ENCODE measurements around the gene ZNF823. TPM values are rescaled to one million over a fixed set of nuclear protein-coding genes. Genes with fewer than 3 reads are reported as not detected.

ZNF823 gene
- total and polyA plus RNA-seq, 2 of the 13 experiments (the other 11 are each of a cell fraction or from before 2014, with no cell fraction given) = 5.7 to 11.7 TPM

DNA sequence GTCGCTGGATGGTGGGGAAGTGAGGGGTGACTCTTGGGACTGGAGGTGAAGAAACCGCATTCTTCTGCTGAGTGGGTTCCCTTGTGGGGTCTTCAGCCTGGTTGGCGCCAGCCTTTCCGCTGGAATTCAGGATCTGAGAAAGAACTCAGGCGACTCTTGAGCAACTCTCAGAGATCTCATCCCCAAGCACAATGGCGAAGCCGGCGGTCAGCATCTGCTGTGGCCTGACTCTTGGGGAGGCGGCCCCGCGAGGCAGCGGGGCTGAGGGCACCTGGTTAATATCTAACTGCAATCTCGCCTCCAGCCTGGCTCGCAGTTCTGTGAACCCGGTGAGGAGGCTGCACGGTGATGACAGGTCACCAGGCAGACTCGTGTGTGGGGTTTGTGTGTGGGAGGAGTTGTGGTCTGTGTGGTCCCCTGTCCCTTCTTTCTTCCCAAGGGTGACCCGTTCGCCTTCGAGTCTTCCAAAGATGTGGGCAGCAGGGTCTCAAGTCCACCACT lies 28.9 kb upstream of the ZNF823 start (continued):
- TF ChIP-seq, protein P1, sequence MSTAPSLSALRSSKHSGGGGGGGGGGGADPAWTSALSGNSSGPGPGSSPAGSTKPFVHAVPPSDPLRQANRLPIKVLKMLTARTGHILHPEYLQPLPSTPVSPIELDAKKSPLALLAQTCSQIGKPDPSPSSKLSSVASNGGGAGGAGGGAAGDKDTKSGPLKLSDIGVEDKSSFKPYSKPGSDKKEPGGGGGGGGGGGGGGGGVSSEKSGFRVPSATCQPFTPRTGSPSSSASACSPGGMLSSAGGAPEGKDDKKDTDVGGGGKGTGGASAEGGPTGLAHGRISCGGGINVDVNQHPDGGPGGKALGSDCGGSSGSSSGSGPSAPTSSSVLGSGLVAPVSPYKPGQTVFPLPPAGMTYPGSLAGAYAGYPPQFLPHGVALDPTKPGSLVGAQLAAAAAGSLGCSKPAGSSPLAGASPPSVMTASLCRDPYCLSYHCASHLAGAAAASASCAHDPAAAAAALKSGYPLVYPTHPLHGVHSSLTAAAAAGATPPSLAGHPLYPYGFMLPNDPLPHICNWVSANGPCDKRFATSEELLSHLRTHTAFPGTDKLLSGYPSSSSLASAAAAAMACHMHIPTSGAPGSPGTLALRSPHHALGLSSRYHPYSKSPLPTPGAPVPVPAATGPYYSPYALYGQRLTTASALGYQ (CRISPR knock-in tag; IDR thresholded peaks at IDR 0.05) = no peak
- TF ChIP-seq PAWR (CRISPR knock-in tag; IDR thresholded peaks at IDR 0.05; ENCODE audit: borderline replicate concordance) = no peak
- TF ChIP-seq ZNF382 (CRISPR knock-in tag; IDR thresholded peaks at IDR 0.05; ENCODE audit: borderline replicate concordance) = no peak
- no peak for TF ChIP-seq ZNF30 (CRISPR knock-in tag; IDR thresholded peaks at IDR 0.05)
- TF ChIP-seq, protein P2, sequence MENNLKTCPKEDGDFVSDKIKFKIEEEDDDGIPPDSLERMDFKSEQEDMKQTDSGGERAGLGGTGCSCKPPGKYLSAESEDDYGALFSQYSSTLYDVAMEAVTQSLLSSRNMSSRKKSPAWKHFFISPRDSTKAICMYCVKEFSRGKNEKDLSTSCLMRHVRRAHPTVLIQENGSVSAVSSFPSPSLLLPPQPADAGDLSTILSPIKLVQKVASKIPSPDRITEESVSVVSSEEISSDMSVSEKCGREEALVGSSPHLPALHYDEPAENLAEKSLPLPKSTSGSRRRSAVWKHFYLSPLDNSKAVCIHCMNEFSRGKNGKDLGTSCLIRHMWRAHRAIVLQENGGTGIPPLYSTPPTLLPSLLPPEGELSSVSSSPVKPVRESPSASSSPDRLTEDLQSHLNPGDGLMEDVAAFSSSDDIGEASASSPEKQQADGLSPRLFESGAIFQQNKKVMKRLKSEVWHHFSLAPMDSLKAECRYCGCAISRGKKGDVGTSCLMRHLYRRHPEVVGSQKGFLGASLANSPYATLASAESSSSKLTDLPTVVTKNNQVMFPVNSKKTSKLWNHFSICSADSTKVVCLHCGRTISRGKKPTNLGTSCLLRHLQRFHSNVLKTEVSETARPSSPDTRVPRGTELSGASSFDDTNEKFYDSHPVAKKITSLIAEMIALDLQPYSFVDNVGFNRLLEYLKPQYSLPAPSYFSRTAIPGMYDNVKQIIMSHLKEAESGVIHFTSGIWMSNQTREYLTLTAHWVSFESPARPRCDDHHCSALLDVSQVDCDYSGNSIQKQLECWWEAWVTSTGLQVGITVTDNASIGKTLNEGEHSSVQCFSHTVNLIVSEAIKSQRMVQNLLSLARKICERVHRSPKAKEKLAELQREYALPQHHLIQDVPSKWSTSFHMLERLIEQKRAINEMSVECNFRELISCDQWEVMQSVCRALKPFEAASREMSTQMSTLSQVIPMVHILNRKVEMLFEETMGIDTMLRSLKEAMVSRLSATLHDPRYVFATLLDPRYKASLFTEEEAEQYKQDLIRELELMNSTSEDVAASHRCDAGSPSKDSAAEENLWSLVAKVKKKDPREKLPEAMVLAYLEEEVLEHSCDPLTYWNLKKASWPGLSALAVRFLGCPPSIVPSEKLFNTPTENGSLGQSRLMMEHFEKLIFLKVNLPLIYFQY (CRISPR knock-in tag; IDR thresholded peaks at IDR 0.05; ENCODE audit: borderline replicate concordance) = 0 out of 2 replicates have a peak, but pooled peaks have one; percentile 38
- TF ChIP-seq ZNF354B (CRISPR knock-in tag; IDR thresholded peaks at IDR 0.05) = no peak
- no peak for TF ChIP-seq FIP1L1 (IDR thresholded peaks at IDR 0.05; ENCODE audit: borderline replicate concordance, insufficient read depth, low read depth, low read length)
- TF ChIP-seq, protein P3, sequence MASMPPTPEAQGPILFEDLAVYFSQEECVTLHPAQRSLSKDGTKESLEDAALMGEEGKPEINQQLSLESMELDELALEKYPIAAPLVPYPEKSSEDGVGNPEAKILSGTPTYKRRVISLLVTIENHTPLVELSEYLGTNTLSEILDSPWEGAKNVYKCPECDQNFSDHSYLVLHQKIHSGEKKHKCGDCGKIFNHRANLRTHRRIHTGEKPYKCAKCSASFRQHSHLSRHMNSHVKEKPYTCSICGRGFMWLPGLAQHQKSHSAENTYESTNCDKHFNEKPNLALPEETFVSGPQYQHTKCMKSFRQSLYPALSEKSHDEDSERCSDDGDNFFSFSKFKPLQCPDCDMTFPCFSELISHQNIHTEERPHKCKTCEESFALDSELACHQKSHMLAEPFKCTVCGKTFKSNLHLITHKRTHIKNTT (CRISPR knock-in tag; IDR thresholded peaks at IDR 0.05) = no peak
- peak; percentile 67 for TF ChIP-seq POLR2AphosphoS5 (IDR thresholded peaks at IDR 0.05; ENCODE audit: low read depth, low read length)
- TF ChIP-seq ZNF326 (CRISPR knock-in tag; IDR thresholded peaks at IDR 0.05; ENCODE audit: borderline replicate concordance) = no peak
- TF ChIP-seq RBM39 (IDR thresholded peaks at IDR 0.05; ENCODE audit: low read depth, low read length, poor library complexity, severe bottlenecking) = no peak
- TF ChIP-seq HOXD1 (CRISPR knock-in tag; IDR thresholded peaks at IDR 0.05) = no peak
- no peak for TF ChIP-seq SYNCRIP (IDR thresholded peaks at IDR 0.05; ENCODE audit: insufficient read depth, low read depth, low read length)
- TF ChIP-seq, protein P4, sequence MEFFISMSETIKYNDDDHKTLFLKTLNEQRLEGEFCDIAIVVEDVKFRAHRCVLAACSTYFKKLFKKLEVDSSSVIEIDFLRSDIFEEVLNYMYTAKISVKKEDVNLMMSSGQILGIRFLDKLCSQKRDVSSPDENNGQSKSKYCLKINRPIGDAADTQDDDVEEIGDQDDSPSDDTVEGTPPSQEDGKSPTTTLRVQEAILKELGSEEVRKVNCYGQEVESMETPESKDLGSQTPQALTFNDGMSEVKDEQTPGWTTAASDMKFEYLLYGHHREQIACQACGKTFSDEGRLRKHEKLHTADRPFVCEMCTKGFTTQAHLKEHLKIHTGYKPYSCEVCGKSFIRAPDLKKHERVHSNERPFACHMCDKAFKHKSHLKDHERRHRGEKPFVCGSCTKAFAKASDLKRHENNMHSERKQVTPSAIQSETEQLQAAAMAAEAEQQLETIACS (CRISPR knock-in tag; IDR thresholded peaks at IDR 0.05) = no peak
- no peak for TF ChIP-seq ZNF768 (CRISPR knock-in tag; IDR thresholded peaks at IDR 0.05)
- TF ChIP-seq, protein P5, sequence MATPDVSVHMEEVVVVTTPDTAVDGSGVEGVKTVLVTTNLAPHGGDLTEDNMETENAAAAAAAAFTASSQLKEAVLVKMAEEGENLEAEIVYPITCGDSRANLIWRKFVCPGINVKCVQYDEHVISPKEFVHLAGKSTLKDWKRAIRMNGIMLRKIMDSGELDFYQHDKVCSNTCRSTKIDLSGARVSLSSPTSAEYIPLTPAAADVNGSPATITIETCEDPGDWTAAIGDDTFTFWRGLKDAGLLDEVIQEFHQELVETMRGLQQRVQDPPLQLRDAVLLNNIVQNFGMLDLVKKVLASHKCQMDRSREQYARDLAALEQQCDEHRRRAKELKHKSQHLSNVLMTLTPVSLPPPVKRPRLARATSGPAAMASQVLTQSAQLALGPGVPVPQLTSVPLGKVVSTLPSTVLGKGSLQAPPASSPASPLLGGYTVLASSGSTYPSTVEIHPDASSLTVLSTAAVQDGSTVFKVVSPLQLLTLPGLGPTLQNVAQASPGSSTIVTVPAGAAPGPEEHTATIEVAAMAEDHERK (CRISPR knock-in tag; IDR thresholded peaks at IDR 0.05; ENCODE audit: low read depth) = no peak
- TF ChIP-seq FLYWCH1 (CRISPR knock-in tag; IDR thresholded peaks at IDR 0.05) = 0 out of 2 replicates have a peak, but pooled peaks have one; percentile 12
- TF ChIP-seq, protein P6, sequence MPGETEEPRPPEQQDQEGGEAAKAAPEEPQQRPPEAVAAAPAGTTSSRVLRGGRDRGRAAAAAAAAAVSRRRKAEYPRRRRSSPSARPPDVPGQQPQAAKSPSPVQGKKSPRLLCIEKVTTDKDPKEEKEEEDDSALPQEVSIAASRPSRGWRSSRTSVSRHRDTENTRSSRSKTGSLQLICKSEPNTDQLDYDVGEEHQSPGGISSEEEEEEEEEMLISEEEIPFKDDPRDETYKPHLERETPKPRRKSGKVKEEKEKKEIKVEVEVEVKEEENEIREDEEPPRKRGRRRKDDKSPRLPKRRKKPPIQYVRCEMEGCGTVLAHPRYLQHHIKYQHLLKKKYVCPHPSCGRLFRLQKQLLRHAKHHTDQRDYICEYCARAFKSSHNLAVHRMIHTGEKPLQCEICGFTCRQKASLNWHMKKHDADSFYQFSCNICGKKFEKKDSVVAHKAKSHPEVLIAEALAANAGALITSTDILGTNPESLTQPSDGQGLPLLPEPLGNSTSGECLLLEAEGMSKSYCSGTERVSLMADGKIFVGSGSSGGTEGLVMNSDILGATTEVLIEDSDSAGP (CRISPR knock-in tag; IDR thresholded peaks at IDR 0.05; ENCODE audit: borderline replicate concordance) = no peak
